ENCODE measurements around the gene MOXD1. TPM values are rescaled to one million over a fixed set of nuclear protein-coding genes. Genes with fewer than 3 reads are reported as not detected.

The MOXD1 gene
- total and polyA plus RNA-seq, 2 of the 8 experiments (the other 6 are each of a cell fraction or from before 2014, with no cell fraction given) = 1.6 to 3.5 TPM

DNA sequence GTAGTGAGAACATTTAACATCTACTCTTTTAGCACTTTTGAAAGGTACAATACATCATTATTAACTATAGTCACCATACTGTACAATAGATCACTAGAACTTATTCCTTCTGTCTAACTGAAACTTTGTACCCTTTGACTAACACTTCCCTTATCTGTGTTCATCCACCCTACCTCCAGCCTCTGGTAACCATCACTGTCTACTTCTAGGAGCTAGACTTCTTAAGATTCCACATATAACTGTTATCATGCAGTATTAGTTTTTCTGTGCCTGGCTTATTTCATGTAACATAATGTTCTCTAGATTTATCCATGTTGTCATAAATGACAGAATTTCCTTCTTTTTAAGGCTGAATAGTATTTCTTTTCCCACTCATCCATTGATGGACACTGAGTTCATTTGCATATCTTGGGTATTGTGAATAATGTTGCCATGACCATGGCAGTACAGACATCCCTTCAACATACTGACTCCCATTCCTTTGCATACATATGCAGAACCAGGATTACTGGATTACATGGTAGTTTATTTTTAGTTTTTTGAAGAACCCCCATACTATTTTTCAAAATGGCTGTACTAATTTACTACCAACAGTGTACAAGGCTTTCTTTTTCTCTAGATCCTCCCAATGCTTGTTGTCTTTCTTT is 135.7 kb downstream of the MOXD1 start:
- CTCF ChIA-PET (ENCODE audit: partially characterized antibody) = interaction anchor here (3.0 to 6.8 kb wide), 2 partner anchors 14 kb away, joined by 19 to 74 read pairs; no protein-coding TSS in a partner anchor
- no peak for TF ChIP-seq MAFK (IDR thresholded peaks at IDR 0.05; ENCODE audit: low read depth, low read length)
- no peak for TF ChIP-seq SP4 (IDR thresholded peaks at IDR 0.05; ENCODE audit: low read length)
- TF ChIP-seq SP1 (IDR thresholded peaks at IDR 0.05; ENCODE audit: low read depth, low read length) = no peak
- no peak for TF ChIP-seq JUN (IDR thresholded peaks at IDR 0.05; ENCODE audit: low read depth, low read length)

More for the DNA sequence above, 135.7 kb downstream of the MOXD1 start:
- Histone ChIP-seq H3K36me3 (ENCODE audit: control insufficient read depth in 2 of 4, insufficient read depth in 4 of 4, low read length in 3 of 4) (no peaks in the 10 kb centered on the region), H3K4me2 (ENCODE audit: insufficient read depth in 1 of 2, low read depth in 2 of 2, low read length in 2 of 2) (no peak overlapping the region), H2BK15ac (ENCODE audit: low read length) (no peak overlapping the region), H2BK5ac (ENCODE audit: low read depth, low read length) (no peak overlapping the region), H3K79me2 (ENCODE audit: control insufficient read depth in 1 of 2, insufficient read depth in 2 of 2, low read length in 2 of 2) (no peaks in the 10 kb centered on the region), H3K27ac (ENCODE audit: low read depth, low read length) (no peak overlapping the region), H3K23ac (ENCODE audit: insufficient read length) (no peak overlapping the region), H3K27me3 (replicated peaks in 1 of 4; ENCODE audit: control insufficient read depth in 3 of 4, extremely low read depth in 1 of 4, insufficient read depth in 3 of 4, low read length in 3 of 4) (no peaks in the 10 kb centered on the region), H3K14ac (ENCODE audit: insufficient read length) (no peak overlapping the region), H3K9me3 (ENCODE audit: insufficient read depth in 2 of 2, low read depth in 1 of 2, low read length in 1 of 2) (no peaks in the 10 kb centered on the region), H3K4ac (replicated peaks; ENCODE audit: insufficient read length, low read depth, low read length) (no peak overlapping the region), H3K4me1 (replicated peaks in 1 of 4; ENCODE audit: control insufficient read depth in 3 of 4, insufficient read depth in 4 of 4, low read length in 3 of 4) (no peaks in the 10 kb centered on the region), H3K18ac (ENCODE audit: extremely low read depth, low read length) (no peak overlapping the region), H4K20me1 (replicated peaks in 1 of 2; ENCODE audit: control insufficient read depth in 1 of 2, insufficient read depth in 2 of 2, low read length in 2 of 2) (no peaks in the 10 kb centered on the region), H4K8ac (ENCODE audit: extremely low read depth, insufficient read depth, low read length) (no peak overlapping the region), H3K23me2 (ENCODE audit: low read depth, low read length) (peaks cover 2% of the 10 kb centered on the region; the same call in 1 of the 2 replicates), H2BK20ac (ENCODE audit: low read length) (no peak overlapping the region), H3K4me3 (ENCODE audit: extremely low read depth in 1 of 4, insufficient read depth in 2 of 4, low read depth in 3 of 4, low read length in 4 of 4) (no peak overlapping the region), H4K91ac (replicated peaks; ENCODE audit: insufficient read length, low read length) (no peak overlapping the region), H3K56ac (replicated peaks; ENCODE audit: insufficient read length, low read depth, low read length) (no peak overlapping the region), H3K79me1 (ENCODE audit: low read depth, low read length) (no peaks in the 10 kb centered on the region), H4K5ac (ENCODE audit: insufficient read length, low read depth, low read length) (no peak overlapping the region), H3K9ac (replicated peaks in 1 of 4; ENCODE audit: extremely low read depth in 1 of 4, low read depth in 3 of 4, low read length in 3 of 4) (no peak overlapping the region), H2BK120ac (replicated peaks; ENCODE audit: low read depth, low read length) (no peak overlapping the region), H2AK5ac (ENCODE audit: low read depth, low read length) (no peak overlapping the region), H2BK12ac (ENCODE audit: low read depth, low read length) (no peak overlapping the region), H2AFZ (ENCODE audit: low read length) (no peak overlapping the region)
- POLR2A ChIA-PET (ENCODE audit: partially characterized antibody) = no interaction called here
- FAIRE-seq (no peak), DNase-seq (ENCODE audit: low read depth in 1 of 2, low spot score in 2 of 2) (no peak)
